ENCODE measurements around the gene ANKRD44. TPM values are rescaled to one million over a fixed set of nuclear protein-coding genes. Genes with fewer than 3 reads are reported as not detected.

Gene ANKRD44
- polyA plus RNA-seq, 2 of the 4 experiments (the other 2 are of a cell fraction) = 0.97 to 5.9 TPM

DNA sequence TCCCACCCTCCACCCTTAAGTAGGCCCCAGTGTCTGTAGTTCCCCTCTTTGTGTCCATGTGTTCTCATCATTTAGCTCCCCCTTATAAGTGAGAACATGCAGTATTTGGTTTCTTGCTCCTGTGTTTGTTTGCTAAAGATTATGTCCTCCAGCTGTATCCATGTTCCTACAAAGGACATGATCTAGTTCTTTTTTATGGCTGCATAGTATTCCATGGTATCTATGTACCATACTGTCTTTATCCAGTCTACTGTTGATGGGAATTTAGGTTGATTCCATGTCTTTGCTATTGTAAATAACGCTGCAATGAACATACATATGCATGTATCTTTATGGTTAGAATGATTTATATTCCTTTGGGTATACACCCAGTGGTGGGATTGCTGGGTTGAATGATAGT is 233.9 kb downstream of the ANKRD44 start:
- WGBS (ENCODE audit: missing lambda C conversion rate) = 0% methylated on average over 1 of the region's 1 CpG
- CTCF ChIA-PET = interaction anchor here (0.6 to 1.8 kb wide), 3 partner anchors 14 to 250 kb away, joined by 3 to 8 read pairs (median 3); no protein-coding TSS in a partner anchor
- FAIRE-seq (no peak), DNase-seq (ENCODE audit: low read depth in 1 of 2, low spot score in 1 of 2) (no peak), ATAC-seq (no peak)
- H3K4me2 ChIP-seq = no peak overlapping the region
- H3K27ac ChIP-seq = no peak overlapping the region
- no peaks in the 10 kb centered on the region for H3K9me3 ChIP-seq
- H3K4me3 ChIP-seq = no peak overlapping the region
- no peaks in the 10 kb centered on the region for H3K4me1 ChIP-seq
- POLR2A ChIA-PET = no interaction called here
- 0 out of 2 replicates have a peak, but pooled peaks have one; percentile 28 for TF ChIP-seq HDAC2 (IDR thresholded peaks at IDR 0.05)
- no peak for TF ChIP-seq POLR2AphosphoS2 (conservative IDR thresholded peaks at IDR 0.05; ENCODE audit: low read length)

DNA sequence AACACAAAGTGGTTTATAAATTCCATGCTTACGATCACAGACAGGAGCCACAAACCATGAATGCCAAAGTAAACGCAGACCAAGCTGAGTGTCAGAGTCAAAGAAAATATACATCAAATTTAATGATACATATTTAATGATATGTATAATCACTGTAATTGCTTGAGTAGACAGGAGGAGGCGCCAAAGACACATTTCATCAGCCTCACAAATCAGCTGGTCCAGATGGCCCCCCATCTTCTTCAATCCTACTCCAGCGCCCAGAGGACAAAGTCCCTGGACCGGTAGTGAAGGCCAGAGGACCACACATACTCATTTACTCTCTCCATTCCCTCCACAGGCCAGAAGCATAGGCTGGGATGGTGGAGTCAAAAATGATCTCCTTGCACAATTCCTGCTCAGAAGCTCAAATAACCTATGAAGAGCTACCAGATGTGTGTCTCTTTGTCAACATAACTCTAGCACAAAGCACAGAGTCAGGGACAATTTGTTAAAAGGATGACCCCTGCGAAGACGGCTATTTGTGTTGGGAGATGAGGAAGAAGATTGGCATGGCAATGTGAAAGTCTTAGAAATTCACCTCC is 234.7 kb downstream of the ANKRD44 start:
- peak in 1 of 2 experiments; percentile 10 for DNase-seq (ENCODE audit: low read depth in 1 of 2, low spot score in 1 of 2)

DNA sequence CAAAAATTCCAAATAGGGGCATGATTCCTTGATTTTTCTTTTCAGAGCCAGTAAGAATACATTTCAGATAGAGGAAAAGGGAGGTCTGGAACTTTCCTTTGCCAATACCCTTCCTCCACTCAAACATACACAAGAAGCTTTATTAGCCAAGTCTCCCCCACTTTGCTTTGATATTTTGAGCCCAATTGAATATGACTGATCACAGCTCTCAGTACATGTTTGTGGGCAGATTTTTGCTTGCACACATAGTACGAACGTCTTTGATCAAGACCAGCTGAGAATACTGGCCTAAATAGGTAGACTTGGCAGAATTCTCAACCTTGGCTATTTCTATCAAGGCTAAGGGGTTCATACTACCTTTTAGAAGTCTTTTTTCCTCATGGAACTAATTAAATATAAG is 235.3 kb downstream of the ANKRD44 start:
- 96% methylated on average over 2 of the region's 2 CpGs for WGBS (ENCODE audit: missing lambda C conversion rate)
- Histone ChIP-seq H3K9me3 (no peaks in the 10 kb centered on the region), H3K4me2 (no peak overlapping the region), H3K4me3 (no peak overlapping the region), H3K4me1 (no peaks in the 10 kb centered on the region), H3K27ac (no peak overlapping the region)
- ATAC-seq = no peak
- no peak for FAIRE-seq
- no peak for DNase-seq (ENCODE audit: low read depth in 1 of 2, low spot score in 1 of 2)
- ChIA-PET CTCF (interaction anchor here (0.8 to 1.8 kb wide), 4 partner anchors 14 to 38 kb away, joined by 3 to 8 read pairs (median 4); no protein-coding TSS in a partner anchor), POLR2A (no interaction called here)
- TF ChIP-seq, protein P1, sequence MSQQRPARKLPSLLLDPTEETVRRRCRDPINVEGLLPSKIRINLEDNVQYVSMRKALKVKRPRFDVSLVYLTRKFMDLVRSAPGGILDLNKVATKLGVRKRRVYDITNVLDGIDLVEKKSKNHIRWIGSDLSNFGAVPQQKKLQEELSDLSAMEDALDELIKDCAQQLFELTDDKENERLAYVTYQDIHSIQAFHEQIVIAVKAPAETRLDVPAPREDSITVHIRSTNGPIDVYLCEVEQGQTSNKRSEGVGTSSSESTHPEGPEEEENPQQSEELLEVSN (IDR thresholded peaks at IDR 0.05; ENCODE audit: borderline replicate concordance, low read depth) = no peak
- TF ChIP-seq FOXS1 (CRISPR knock-in tag; IDR thresholded peaks at IDR 0.05) = no peak
- TF ChIP-seq POLR2AphosphoS2 (conservative IDR thresholded peaks at IDR 0.05; ENCODE audit: low read length) = no peak
- no peak for TF ChIP-seq RCOR1 (IDR thresholded peaks at IDR 0.05; ENCODE audit: low read depth, low read length)
- TF ChIP-seq, protein P2, sequence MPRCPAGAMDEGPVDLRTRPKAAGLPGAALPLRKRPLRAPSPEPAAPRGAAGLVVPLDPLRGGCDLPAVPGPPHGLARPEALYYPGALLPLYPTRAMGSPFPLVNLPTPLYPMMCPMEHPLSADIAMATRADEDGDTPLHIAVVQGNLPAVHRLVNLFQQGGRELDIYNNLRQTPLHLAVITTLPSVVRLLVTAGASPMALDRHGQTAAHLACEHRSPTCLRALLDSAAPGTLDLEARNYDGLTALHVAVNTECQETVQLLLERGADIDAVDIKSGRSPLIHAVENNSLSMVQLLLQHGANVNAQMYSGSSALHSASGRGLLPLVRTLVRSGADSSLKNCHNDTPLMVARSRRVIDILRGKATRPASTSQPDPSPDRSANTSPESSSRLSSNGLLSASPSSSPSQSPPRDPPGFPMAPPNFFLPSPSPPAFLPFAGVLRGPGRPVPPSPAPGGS (IDR thresholded peaks at IDR 0.05) = no peak
- TF ChIP-seq KDM5A (IDR thresholded peaks at IDR 0.05) = no peak
- TF ChIP-seq RAD21 (conservative IDR thresholded peaks at IDR 0.05 in 1 of 2, IDR thresholded peaks at IDR 0.05 in 1 of 2) = no peak
- no peak for TF ChIP-seq CHD2 (IDR thresholded peaks at IDR 0.05; ENCODE audit: low read length, partially characterized antibody)
- TF ChIP-seq, protein P3, sequence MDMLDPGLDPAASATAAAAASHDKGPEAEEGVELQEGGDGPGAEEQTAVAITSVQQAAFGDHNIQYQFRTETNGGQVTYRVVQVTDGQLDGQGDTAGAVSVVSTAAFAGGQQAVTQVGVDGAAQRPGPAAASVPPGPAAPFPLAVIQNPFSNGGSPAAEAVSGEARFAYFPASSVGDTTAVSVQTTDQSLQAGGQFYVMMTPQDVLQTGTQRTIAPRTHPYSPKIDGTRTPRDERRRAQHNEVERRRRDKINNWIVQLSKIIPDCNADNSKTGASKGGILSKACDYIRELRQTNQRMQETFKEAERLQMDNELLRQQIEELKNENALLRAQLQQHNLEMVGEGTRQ (IDR thresholded peaks at IDR 0.05) = no peak
- TF ChIP-seq TP53 (CRISPR knock-in tag; IDR thresholded peaks at IDR 0.05) = no peak
- no peak for TF ChIP-seq FOSB (CRISPR knock-in tag; IDR thresholded peaks at IDR 0.05)

More for the DNA sequence above, 234.7 kb downstream of the ANKRD44 start:
- Histone ChIP-seq H3K4me1 (no peaks in the 10 kb centered on the region), H3K9me3 (no peaks in the 10 kb centered on the region), H3K4me2 (no peak overlapping the region), H3K4me3 (no peak overlapping the region), H3K27ac (no peak overlapping the region)
- FAIRE-seq (no peak), ATAC-seq (peak in 1 of 2 experiments; percentile 56; a peak in 3 of 6 replicates)
- CTCF ChIA-PET = interaction anchor here (0.6 to 1.8 kb wide), 6 partner anchors 15 to 251 kb away, joined by 3 to 8 read pairs (median 3); no protein-coding TSS in a partner anchor
- TF ChIP-seq ZFP36 (IDR thresholded peaks at IDR 0.05; ENCODE audit: borderline replicate concordance, partially characterized antibody) = no peak
- TF ChIP-seq HEYL (CRISPR knock-in tag; IDR thresholded peaks at IDR 0.05) = no peak
- TF ChIP-seq RARB (CRISPR knock-in tag; IDR thresholded peaks at IDR 0.05) = no peak
- no peak for TF ChIP-seq HOXB13 (CRISPR knock-in tag; IDR thresholded peaks at IDR 0.05; ENCODE audit: low read depth)
- TF ChIP-seq KDM1A (IDR thresholded peaks at IDR 0.05; ENCODE audit: low read depth) = no peak
- TF ChIP-seq, protein P4, sequence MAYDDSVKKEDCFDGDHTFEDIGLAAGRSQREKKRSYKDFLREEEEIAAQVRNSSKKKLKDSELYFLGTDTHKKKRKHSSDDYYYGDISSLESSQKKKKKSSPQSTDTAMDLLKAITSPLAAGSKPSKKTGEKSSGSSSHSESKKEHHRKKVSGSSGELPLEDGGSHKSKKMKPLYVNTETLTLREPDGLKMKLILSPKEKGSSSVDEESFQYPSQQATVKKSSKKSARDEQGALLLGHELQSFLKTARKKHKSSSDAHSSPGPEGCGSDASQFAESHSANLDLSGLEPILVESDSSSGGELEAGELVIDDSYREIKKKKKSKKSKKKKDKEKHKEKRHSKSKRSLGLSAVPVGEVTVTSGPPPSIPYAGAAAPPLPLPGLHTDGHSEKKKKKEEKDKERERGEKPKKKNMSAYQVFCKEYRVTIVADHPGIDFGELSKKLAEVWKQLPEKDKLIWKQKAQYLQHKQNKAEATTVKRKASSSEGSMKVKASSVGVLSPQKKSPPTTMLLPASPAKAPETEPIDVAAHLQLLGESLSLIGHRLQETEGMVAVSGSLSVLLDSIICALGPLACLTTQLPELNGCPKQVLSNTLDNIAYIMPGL (CRISPR knock-in tag; IDR thresholded peaks at IDR 0.05; ENCODE audit: borderline replicate concordance) = no peak
- no peak for TF ChIP-seq RFX5 (IDR thresholded peaks at IDR 0.05)
- TF ChIP-seq ZSCAN20 (CRISPR knock-in tag; IDR thresholded peaks at IDR 0.05) = no peak
- TF ChIP-seq POLR2AphosphoS2 (conservative IDR thresholded peaks at IDR 0.05; ENCODE audit: low read length) = no peak
- TF ChIP-seq, protein P5, sequence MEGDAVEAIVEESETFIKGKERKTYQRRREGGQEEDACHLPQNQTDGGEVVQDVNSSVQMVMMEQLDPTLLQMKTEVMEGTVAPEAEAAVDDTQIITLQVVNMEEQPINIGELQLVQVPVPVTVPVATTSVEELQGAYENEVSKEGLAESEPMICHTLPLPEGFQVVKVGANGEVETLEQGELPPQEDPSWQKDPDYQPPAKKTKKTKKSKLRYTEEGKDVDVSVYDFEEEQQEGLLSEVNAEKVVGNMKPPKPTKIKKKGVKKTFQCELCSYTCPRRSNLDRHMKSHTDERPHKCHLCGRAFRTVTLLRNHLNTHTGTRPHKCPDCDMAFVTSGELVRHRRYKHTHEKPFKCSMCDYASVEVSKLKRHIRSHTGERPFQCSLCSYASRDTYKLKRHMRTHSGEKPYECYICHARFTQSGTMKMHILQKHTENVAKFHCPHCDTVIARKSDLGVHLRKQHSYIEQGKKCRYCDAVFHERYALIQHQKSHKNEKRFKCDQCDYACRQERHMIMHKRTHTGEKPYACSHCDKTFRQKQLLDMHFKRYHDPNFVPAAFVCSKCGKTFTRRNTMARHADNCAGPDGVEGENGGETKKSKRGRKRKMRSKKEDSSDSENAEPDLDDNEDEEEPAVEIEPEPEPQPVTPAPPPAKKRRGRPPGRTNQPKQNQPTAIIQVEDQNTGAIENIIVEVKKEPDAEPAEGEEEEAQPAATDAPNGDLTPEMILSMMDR (IDR thresholded peaks at IDR 0.05) = peak; percentile 43
- TF ChIP-seq, protein P6, sequence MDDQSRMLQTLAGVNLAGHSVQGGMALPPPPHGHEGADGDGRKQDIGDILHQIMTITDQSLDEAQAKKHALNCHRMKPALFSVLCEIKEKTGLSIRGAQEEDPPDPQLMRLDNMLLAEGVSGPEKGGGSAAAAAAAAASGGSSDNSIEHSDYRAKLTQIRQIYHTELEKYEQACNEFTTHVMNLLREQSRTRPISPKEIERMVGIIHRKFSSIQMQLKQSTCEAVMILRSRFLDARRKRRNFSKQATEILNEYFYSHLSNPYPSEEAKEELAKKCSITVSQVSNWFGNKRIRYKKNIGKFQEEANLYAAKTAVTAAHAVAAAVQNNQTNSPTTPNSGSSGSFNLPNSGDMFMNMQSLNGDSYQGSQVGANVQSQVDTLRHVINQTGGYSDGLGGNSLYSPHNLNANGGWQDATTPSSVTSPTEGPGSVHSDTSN (IDR thresholded peaks at IDR 0.05) = no peak
- no peak for TF ChIP-seq HDAC2 (IDR thresholded peaks at IDR 0.05)
- TF ChIP-seq BHLHE40 (IDR thresholded peaks at IDR 0.05; ENCODE audit: low read depth, low read length) = no peak
- no peak for TF ChIP-seq NFE2L2 (conservative IDR thresholded peaks at IDR 0.05; ENCODE audit: low read length)
- TF ChIP-seq CHD2 (IDR thresholded peaks at IDR 0.05; ENCODE audit: low read length, partially characterized antibody) = no peak
- peak; percentile 51; the same call in 2 of the 3 replicates for TF ChIP-seq SMC3 (IDR thresholded peaks at IDR 0.05)
- peak; percentile 60 for TF ChIP-seq RAD21 (conservative IDR thresholded peaks at IDR 0.05 in 1 of 2, IDR thresholded peaks at IDR 0.05 in 1 of 2)
- no peak for TF ChIP-seq FOSL2 (IDR thresholded peaks at IDR 0.05)
- TF ChIP-seq FOSL2 (CRISPR knock-in tag; IDR thresholded peaks at IDR 0.05) = no peak
- TF ChIP-seq EHF (CRISPR knock-in tag; IDR thresholded peaks at IDR 0.05) = no peak
- no peak for TF ChIP-seq MAFK (IDR thresholded peaks at IDR 0.05; ENCODE audit: partially characterized antibody)
- no peak for TF ChIP-seq RCOR1 (IDR thresholded peaks at IDR 0.05; ENCODE audit: low read depth, low read length)
- POLR2A ChIA-PET = no interaction called here
- 56% methylated on average over 7 of the region's 7 CpGs for WGBS (ENCODE audit: missing lambda C conversion rate)

Measured in A549 (cell line).